Neural progenitor cell (in vitro differentiated cells): ENCODE results near the gene ZNF485.

Experiments
- EZH2 ChIP-seq: fragments of 200-600 bp; sonication (generic); IDR thresholded peaks from 2 replicates; pipeline ENCODE4 v1.6.1; 2017; ENCODE audit warnings: antibody characterized with exemption, mild to moderate bottlenecking, moderate library complexity
- EZH2phosphoT487 ChIP-seq: fragments of 200-600 bp; sonication (generic); IDR thresholded peaks from 2 replicates; pipeline ENCODE4 v1.6.1; 2017; ENCODE audit warnings: antibody characterized with exemption
- TF ChIP-seq, protein P1 (sequence below): fragments of 200-600 bp; sonication (generic); IDR thresholded peaks from 2 replicates; pipeline ENCODE4 v1.5.1; 2017; ENCODE audit warnings: antibody characterized with exemption, mild to moderate bottlenecking

DNA sequence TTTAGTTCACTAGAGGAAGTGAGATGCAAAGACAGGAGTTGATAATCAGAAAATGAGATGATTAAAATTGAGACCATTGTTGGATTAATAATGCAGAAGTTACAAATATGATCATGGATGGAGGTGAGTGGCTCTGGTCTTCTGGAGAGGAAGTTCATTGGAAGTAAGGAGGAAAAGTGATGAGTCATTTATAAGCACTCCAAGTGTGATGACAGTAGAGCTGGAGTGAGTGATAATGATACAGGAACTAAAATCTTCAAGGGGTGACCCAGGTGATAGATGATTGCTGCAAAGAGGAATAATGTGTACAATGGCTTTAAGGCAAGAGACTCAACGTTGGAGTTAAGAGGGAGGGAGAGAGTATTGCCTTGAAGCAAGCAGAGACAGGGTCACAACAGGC lies 21.7 kb downstream of the ZNF485 start:
- TF ChIP-seq, protein P1, sequence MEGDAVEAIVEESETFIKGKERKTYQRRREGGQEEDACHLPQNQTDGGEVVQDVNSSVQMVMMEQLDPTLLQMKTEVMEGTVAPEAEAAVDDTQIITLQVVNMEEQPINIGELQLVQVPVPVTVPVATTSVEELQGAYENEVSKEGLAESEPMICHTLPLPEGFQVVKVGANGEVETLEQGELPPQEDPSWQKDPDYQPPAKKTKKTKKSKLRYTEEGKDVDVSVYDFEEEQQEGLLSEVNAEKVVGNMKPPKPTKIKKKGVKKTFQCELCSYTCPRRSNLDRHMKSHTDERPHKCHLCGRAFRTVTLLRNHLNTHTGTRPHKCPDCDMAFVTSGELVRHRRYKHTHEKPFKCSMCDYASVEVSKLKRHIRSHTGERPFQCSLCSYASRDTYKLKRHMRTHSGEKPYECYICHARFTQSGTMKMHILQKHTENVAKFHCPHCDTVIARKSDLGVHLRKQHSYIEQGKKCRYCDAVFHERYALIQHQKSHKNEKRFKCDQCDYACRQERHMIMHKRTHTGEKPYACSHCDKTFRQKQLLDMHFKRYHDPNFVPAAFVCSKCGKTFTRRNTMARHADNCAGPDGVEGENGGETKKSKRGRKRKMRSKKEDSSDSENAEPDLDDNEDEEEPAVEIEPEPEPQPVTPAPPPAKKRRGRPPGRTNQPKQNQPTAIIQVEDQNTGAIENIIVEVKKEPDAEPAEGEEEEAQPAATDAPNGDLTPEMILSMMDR, result no peak
- no peak for TF ChIP-seq EZH2phosphoT487
- no peak for TF ChIP-seq EZH2
